ENCODE results near the gene C6orf89.

DNA sequence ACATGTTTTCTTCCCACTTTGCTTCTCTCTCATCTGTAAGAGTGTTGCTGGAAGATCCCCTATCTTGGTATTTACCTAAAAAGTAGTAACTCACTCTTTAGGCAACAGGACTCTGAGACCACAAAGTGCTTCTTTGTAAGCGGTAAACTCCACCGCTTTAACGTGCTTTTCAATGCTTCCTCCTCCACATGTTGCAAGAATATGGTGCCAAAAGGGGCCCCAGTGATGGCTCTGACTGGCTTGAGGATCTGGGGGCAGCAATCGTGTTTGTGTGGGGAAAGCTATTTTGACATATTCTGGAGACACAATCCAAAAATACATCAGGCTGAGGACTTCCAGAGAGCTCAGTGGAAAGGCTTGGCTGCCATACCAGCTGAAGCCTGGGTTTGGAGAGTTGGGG is 34.1 kb upstream of the C6orf89 start:
- no peak for TF ChIP-seq POLR2A (IDR thresholded peaks at IDR 0.05; ENCODE audit: insufficient read depth in 1 of 2, low read depth in 2 of 2, low read length in 2 of 2)
- TF ChIP-seq MTF2 (CRISPR knock-in tag; IDR thresholded peaks at IDR 0.05; ENCODE audit: borderline replicate concordance): no peak
- TF ChIP-seq ZFP36L2 (CRISPR knock-in tag; IDR thresholded peaks at IDR 0.05): no peak
- TF ChIP-seq POGK (CRISPR knock-in tag; conservative IDR thresholded peaks at IDR 0.05): no peak
- TF ChIP-seq SRF (IDR thresholded peaks at IDR 0.05; ENCODE audit: low read depth, low read length): no peak
- TF ChIP-seq NFYB (CRISPR knock-in tag; IDR thresholded peaks at IDR 0.05): no peak
- no peak for TF ChIP-seq CTCF (CRISPR knock-in tag; IDR thresholded peaks at IDR 0.05)
- TF ChIP-seq CBX1 (IDR thresholded peaks at IDR 0.05; ENCODE audit: low read depth): no peak
- no peak for TF ChIP-seq TAF1 (CRISPR knock-in tag; IDR thresholded peaks at IDR 0.05)
- no peak for TF ChIP-seq TBL1XR1 (IDR thresholded peaks at IDR 0.05; ENCODE audit: borderline replicate concordance, low read length, partially characterized antibody)
- TF ChIP-seq MXI1 (IDR thresholded peaks at IDR 0.05; ENCODE audit: borderline replicate concordance, low read depth, low read length): no peak
- no peak for TF ChIP-seq EP300 (IDR thresholded peaks at IDR 0.05; ENCODE audit: low read depth in 2 of 2, low read length in 2 of 2)
- no peak for TF ChIP-seq EP300 (CRISPR knock-in tag; IDR thresholded peaks at IDR 0.05; ENCODE audit: borderline replicate concordance)

Data from HepG2 (cell line).